Mesendoderm (in vitro differentiated cells): ENCODE results near the gene C2CD4D.

ENCODE experiments used
- DNase-seq: peaks from one replicate; pipeline ENCODE4 v3.0.0; 2013
- H2AK5ac ChIP-seq: 2 replicates; pipeline ENCODE4 v1.6.1; 2013; ENCODE audit warnings: low read length, inconsistent platforms
- H2BK120ac ChIP-seq: 2 replicates; pipeline ENCODE4 v1.6.1; 2013; ENCODE audit warnings: low read depth, mild to moderate bottlenecking, low read length, moderate library complexity, mixed read lengths
- H2BK15ac ChIP-seq: replicated peaks from 2 replicates; pipeline ENCODE4 v1.6.1; 2013; ENCODE audit warnings: low read depth, mild to moderate bottlenecking, moderate library complexity
- H2BK5ac ChIP-seq: 2 replicates; pipeline ENCODE4 v1.6.1; 2013; ENCODE audit warnings: low read length, inconsistent platforms
- H3K18ac ChIP-seq: 2 replicates; pipeline ENCODE4 v1.6.1; 2013; ENCODE audit warnings: mild to moderate bottlenecking, low read length, mixed read lengths
- H3K23ac ChIP-seq: one replicate; pipeline ENCODE4 v1.6.1; 2013; ENCODE audit warnings: low read length
- H3K27ac ChIP-seq: 2 replicates; pipeline ENCODE4 v1.5.1; 2013; ENCODE audit warnings: low read depth, mild to moderate bottlenecking, inconsistent platforms, low read length, moderate library complexity
- H3K27me3 ChIP-seq: 2 replicates; pipeline ENCODE4 v1.6.1; 2013; ENCODE audit warnings: low read length, control low read depth, mild to moderate bottlenecking, inconsistent platforms; ENCODE audit not compliant: insufficient read depth, poor library complexity
- H3K36me3 ChIP-seq: 2 replicates; pipeline ENCODE4 v1.6.1; 2013; ENCODE audit warnings: low read length, inconsistent platforms; ENCODE audit not compliant: control insufficient read depth, insufficient read depth
- H3K4ac ChIP-seq: one replicate; pipeline ENCODE4 v1.6.1; 2013; ENCODE audit warnings: low read depth, mild to moderate bottlenecking, low read length, moderate library complexity
- H3K4me1 ChIP-seq: 2 replicates; pipeline ENCODE4 v1.6.1; 2013; ENCODE audit warnings: low read depth, low read length, inconsistent platforms; ENCODE audit not compliant: control insufficient read depth
- H3K4me2 ChIP-seq: 2 replicates; pipeline ENCODE4 v1.6.1; 2013; ENCODE audit warnings: low read length
- H3K4me3 ChIP-seq: 2 replicates; pipeline ENCODE4 v1.5.1; 2013; ENCODE audit warnings: mild to moderate bottlenecking, low read length
- H3K56ac ChIP-seq: one replicate; pipeline ENCODE4 v1.6.1; 2013; ENCODE audit warnings: low read length
- H3K79me1 ChIP-seq: 2 replicates; pipeline ENCODE4 v1.6.1; 2013; ENCODE audit warnings: low read length, inconsistent platforms
- H3K79me2 ChIP-seq: 2 replicates; pipeline ENCODE4 v1.6.1; 2013; ENCODE audit warnings: mild to moderate bottlenecking, low read length; ENCODE audit not compliant: control insufficient read depth, insufficient read depth
- H3K9ac ChIP-seq: 2 replicates; pipeline ENCODE4 v1.6.1; 2013; ENCODE audit warnings: low read length, inconsistent platforms
- H4K5ac ChIP-seq: one replicate; pipeline ENCODE4 v1.6.1; 2013; ENCODE audit warnings: low read length
- H4K8ac ChIP-seq: one replicate; pipeline ENCODE4 v1.6.1; 2013; ENCODE audit warnings: low read depth, mild to moderate bottlenecking, control low read depth, low read length, moderate library complexity
- WGBS: extraction: QIAGEN DNeasy Blood & Tissue Kit; methylation state at CpG from one replicate; pipeline ENCODE4 v1.1.7; 2013; ENCODE audit warnings: low lambda C conversion rate, missing lambda C conversion rate; ENCODE audit not compliant: insufficient coverage; ENCODE audit errors: extremely low coverage; 5-methylcytosine and 5-hydroxymethylcytosine counted together

The C2CD4D gene

GRCh38 chr1:151828921-151829320 lies 10.7 kb downstream of the C2CD4D start:
- no peak overlapping the region for H3K23ac ChIP-seq
- peaks cover 32% of the 10 kb centered on the region for H3K4me1 ChIP-seq
- H3K27me3 ChIP-seq, result no peaks in the 10 kb centered on the region
- no peaks in the 10 kb centered on the region for H3K79me2 ChIP-seq
- no peak overlapping the region for H2AK5ac ChIP-seq
- no peak overlapping the region for H4K8ac ChIP-seq
- no CpG with 5 or more reads among the region's 12 CpGs for WGBS
- no peaks in the 10 kb centered on the region for H3K79me1 ChIP-seq
- H3K18ac ChIP-seq, result no peak overlapping the region
- H4K5ac ChIP-seq, result no peak overlapping the region
- peak overlapping the region; percentile 42 for H3K9ac ChIP-seq
- H3K27ac ChIP-seq, result peak overlapping the region; percentile 26
- H3K36me3 ChIP-seq, result no peaks in the 10 kb centered on the region
- peak overlapping the region; percentile 75 for H3K56ac ChIP-seq
- H2BK5ac ChIP-seq, result peak overlapping the region; percentile 12
- H3K4me2 ChIP-seq, result peak overlapping the region; percentile 13
- no peak overlapping the region for H3K4me3 ChIP-seq
- no peak overlapping the region for H2BK120ac ChIP-seq
- no peak overlapping the region for H3K4ac ChIP-seq
- no peak overlapping the region for H2BK15ac ChIP-seq
- peak; percentile 91 for DNase-seq

GRCh38 chr1:151827853-151828252 lies 11.8 kb downstream of the C2CD4D start:
- H3K79me1 ChIP-seq, result no peaks in the 10 kb centered on the region
- no peak overlapping the region for H3K18ac ChIP-seq
- H2BK5ac ChIP-seq, result no peak overlapping the region
- H3K27ac ChIP-seq, result no peak overlapping the region
- no peak overlapping the region for H3K4me3 ChIP-seq
- no peak overlapping the region for H3K4me2 ChIP-seq
- no peak overlapping the region for H3K4ac ChIP-seq
- no peak overlapping the region for H2BK15ac ChIP-seq
- H4K5ac ChIP-seq, result no peak overlapping the region
- WGBS, result no CpG with 5 or more reads among the region's 9 CpGs
- peak overlapping the region; percentile 45 for H3K56ac ChIP-seq
- peaks cover 37% of the 10 kb centered on the region for H3K4me1 ChIP-seq
- H3K36me3 ChIP-seq, result no peaks in the 10 kb centered on the region
- H3K23ac ChIP-seq, result no peak overlapping the region
- H3K79me2 ChIP-seq, result no peaks in the 10 kb centered on the region
- H2BK120ac ChIP-seq, result no peak overlapping the region
- DNase-seq, result no peak
- no peak overlapping the region for H3K9ac ChIP-seq
- no peaks in the 10 kb centered on the region for H3K27me3 ChIP-seq
- no peak overlapping the region for H4K8ac ChIP-seq
- H2AK5ac ChIP-seq, result no peak overlapping the region

- Histone ChIP-seq H3K27me3 (no peaks in the 10 kb centered on the region), H3K4me3 (no peak overlapping the region), H3K4ac (no peak overlapping the region), H3K9ac (no peak overlapping the region), H2BK5ac (no peak overlapping the region), H3K36me3 (no peaks in the 10 kb centered on the region), H3K4me1 (peaks cover 42% of the 10 kb centered on the region), H3K27ac (no peak overlapping the region), H4K5ac (no peak overlapping the region), H3K56ac (peak overlapping the region; percentile 35), H4K8ac (no peak overlapping the region), H3K4me2 (no peak overlapping the region), H2BK15ac (no peak overlapping the region), H2BK120ac (no peak overlapping the region), H3K18ac (no peak overlapping the region), H2AK5ac (no peak overlapping the region), H3K23ac (no peak overlapping the region), H3K79me1 (no peaks in the 10 kb centered on the region), H3K79me2 (no peaks in the 10 kb centered on the region)
- peak; percentile 49 for DNase-seq
- WGBS, result no CpG with 5 or more reads among the region's 21 CpGs
Observed at GRCh38 chr1:151825751-151826660, 13.6 kb downstream of the C2CD4D start.

- Histone ChIP-seq H3K18ac (no peak overlapping the region), H3K23ac (no peak overlapping the region), H3K36me3 (no peaks in the 10 kb centered on the region), H4K5ac (no peak overlapping the region), H3K27ac (no peak overlapping the region), H2BK120ac (no peak overlapping the region), H2AK5ac (no peak overlapping the region), H3K4me1 (peaks cover 37% of the 10 kb centered on the region), H3K4me3 (no peak overlapping the region), H3K27me3 (no peaks in the 10 kb centered on the region), H3K9ac (no peak overlapping the region), H3K56ac (peak overlapping the region; percentile 59), H2BK15ac (no peak overlapping the region), H3K79me1 (no peaks in the 10 kb centered on the region), H2BK5ac (no peak overlapping the region), H3K79me2 (no peaks in the 10 kb centered on the region), H3K4me2 (no peak overlapping the region), H3K4ac (no peak overlapping the region), H4K8ac (no peak overlapping the region)
- no CpG with 5 or more reads among the region's 9 CpGs for WGBS
- DNase-seq, result no peak
Observed at GRCh38 chr1:151825204-151825603, 14.4 kb downstream of the C2CD4D start.

- no CpG with 5 or more reads among the region's 8 CpGs for WGBS
- H3K4ac ChIP-seq, result no peak overlapping the region
Observed at GRCh38 chr1:151823175-151823574, 16.4 kb downstream of the C2CD4D start.

More at GRCh38 chr1:151823175-151823574, 16.4 kb downstream of the C2CD4D start:
- no peak overlapping the region for H3K27ac ChIP-seq
- no peak overlapping the region for H3K23ac ChIP-seq
- H3K18ac ChIP-seq, result no peak overlapping the region
- no peak overlapping the region for H3K4me2 ChIP-seq
- H4K5ac ChIP-seq, result no peak overlapping the region
- no peak overlapping the region for H2BK120ac ChIP-seq
- H3K4me3 ChIP-seq, result no peak overlapping the region
- H2BK5ac ChIP-seq, result peak overlapping the region; percentile 11
- no peaks in the 10 kb centered on the region for H3K27me3 ChIP-seq
- H3K56ac ChIP-seq, result peak overlapping the region; percentile 45
- H3K36me3 ChIP-seq, result no peaks in the 10 kb centered on the region
- no peaks in the 10 kb centered on the region for H3K79me1 ChIP-seq
- H4K8ac ChIP-seq, result no peak overlapping the region
- DNase-seq, result no peak
- H3K9ac ChIP-seq, result no peak overlapping the region
- H2BK15ac ChIP-seq, result no peak overlapping the region
- H3K79me2 ChIP-seq, result no peaks in the 10 kb centered on the region
- H2AK5ac ChIP-seq, result no peak overlapping the region
- H3K4me1 ChIP-seq, result peaks cover 21% of the 10 kb centered on the region
